ENCODE measurements around the gene POLDIP2.

The POLDIP2 gene

GRCh38 chr17:28388106-28388505 is 30.8 kb upstream of the POLDIP2 start:
- DNase-seq = no peak

- no peak for DNase-seq
These were observed 29.1 kb upstream of the POLDIP2 start for GRCh38 chr17:28386391-28386790.

GRCh38 chr17:28385406-28385805 is 28.1 kb upstream of the POLDIP2 start:
- no peak for DNase-seq

- no peak for DNase-seq
These were observed 27.7 kb upstream of the POLDIP2 start for GRCh38 chr17:28385037-28385400.

- no peak for DNase-seq
These were observed 27.1 kb upstream of the POLDIP2 start for GRCh38 chr17:28384281-28385036.

GRCh38 chr17:28381141-28381825 is 24.0 kb upstream of the POLDIP2 start:
- no peak for DNase-seq

- DNase-seq = no peak
These were observed 22.8 kb upstream of the POLDIP2 start for GRCh38 chr17:28379814-28380801.

- no peak for DNase-seq
These were observed 15.6 kb upstream of the POLDIP2 start for GRCh38 chr17:28372945-28373274.

GRCh38 chr17:28372203-28372944 is 15.0 kb upstream of the POLDIP2 start:
- no peak for DNase-seq

GRCh38 chr17:28371245-28372202 is 14.2 kb upstream of the POLDIP2 start, which contains the start of gene SARM1:
Gene SARM1 (plus strand): TSS chr17:28371694. CDS start chr17:28372033, 339 bp downstream.
- DNase-seq = peak; percentile 90

- DNase-seq = no peak
These were observed 13.4 kb upstream of the POLDIP2 start for GRCh38 chr17:28370744-28371103.

- DNase-seq = no peak
These were observed 12.9 kb upstream of the POLDIP2 start, which contains the start of gene VTN for GRCh38 chr17:28370035-28370743. Gene VTN (minus strand): TSS chr17:28370307. CDS start chr17:28370203, 104 bp downstream.

GRCh38 chr17:28369684-28370034 is 12.3 kb upstream of the POLDIP2 start:
- DNase-seq = no peak

GRCh38 chr17:28368915-28369683 is 11.8 kb upstream of the POLDIP2 start:
- DNase-seq = no peak

- DNase-seq = no peak
These were observed 11.0 kb upstream of the POLDIP2 start for GRCh38 chr17:28368306-28368831.

- DNase-seq = no peak
These were observed 10.4 kb upstream of the POLDIP2 start for GRCh38 chr17:28367641-28368305.

- DNase-seq = no peak
These were observed 9.3 kb upstream of the POLDIP2 start for GRCh38 chr17:28366605-28367004.

- no peak for DNase-seq
These were observed 8.2 kb upstream of the POLDIP2 start for GRCh38 chr17:28365487-28365886.
